Left lobe of liver (tissue), 1 donor: ENCODE data around the gene CTXND1. TPM values are rescaled to one million over a fixed set of nuclear protein-coding genes. Genes with fewer than 3 reads are reported as not detected.

Source experiments
- total RNA-seq: library from RNA; stranded (reverse); gene quantifications from one replicate; pipeline ENCODE4 v1.2.1, GENCODE V29; 2021
- donor health status: DM: no; HTN: yes; CAD: no.

Gene CTXND1
- total RNA-seq, 1 donor from 2014 or later, result 4.5 TPM

Other genes with a start within 250 kb of the CTXND1 start
- 36.4 TPM for gene ZFAND6, start 192.5 kb downstream of the CTXND1 start, total RNA-seq
- gene FAH, start 99.2 kb downstream of the CTXND1 start, total RNA-seq, result 215 TPM
- 0.45 TPM for gene ARNT2, start 152.2 kb upstream of the CTXND1 start, total RNA-seq